Colonic mucosa (tissue), 4 donors: ENCODE results near the gene PAEP. TPM values are rescaled to one million over a fixed set of nuclear protein-coding genes. Genes with fewer than 3 reads are reported as not detected.
"Not testable (repeated sequence)": the region's sequence is repeated elsewhere in the genome, so short reads cannot be mapped to it uniquely, and the experiment has no call there.

Experiments
- DNase-seq: peaks from one replicate; pipeline ENCODE4 v3.0.0-alpha.2; 2020
- H3K27ac ChIP-seq: fragments of 200-600 bp; one replicate; pipeline ENCODE4 v1.8.0; 2021
- H3K27me3 ChIP-seq: fragments of 200-600 bp; one replicate; pipeline ENCODE4 v1.8.0; 2021
- H3K36me3 ChIP-seq: fragments of 200-600 bp; one replicate; pipeline ENCODE4 v1.8.0; 2021
- H3K4me1 ChIP-seq: fragments of 200-600 bp; one replicate; pipeline ENCODE4 v1.8.0; 2021; ENCODE audit warnings: mild to moderate bottlenecking
- H3K4me3 ChIP-seq: fragments of 200-600 bp; one replicate; pipeline ENCODE4 v1.8.0; 2021
- H3K9ac ChIP-seq, 2 donors: one replicate each; pipeline ENCODE4 v1.7.0; 2013; ENCODE audit warnings: control low read depth in 2 of 2, low read depth in 2 of 2, low read length in 2 of 2
- H3K9me3 ChIP-seq: fragments of 200-600 bp; one replicate; pipeline ENCODE4 v1.8.0; 2021
- intact Hi-C: fragments of 100-400 bp; cut with DNase I; formaldehyde crosslinking; loops from one replicate; pipeline ENCODE4 v1.14.1; 2022
- total RNA-seq, 2 donors: library from RNA; stranded (reverse); fragmentation: NEBNext Ultra II Directional in 1 of 2; extraction: Animal tissue kit (Norgen Biotek cat#: 25700) in 1 of 2; gene quantifications; one replicate each; pipeline ENCODE4 v1.2.1, GENCODE V29; 2021
- TF ChIP-seq, protein P1 (sequence below): fragments of 200-600 bp; IDR thresholded peaks from one replicate; pipeline ENCODE4 v1.8.0; 2022; ENCODE audit warnings: antibody characterized with exemption, mild to moderate bottlenecking
- donor health status: healthy.
- donor health status: DM: no; HTN: no; CAD: no.
- donor health status: DM: no; HTN: no; CAD: no.

Gene PAEP
- total RNA-seq, 2 donors from 2014 or later: not detected

DNA sequence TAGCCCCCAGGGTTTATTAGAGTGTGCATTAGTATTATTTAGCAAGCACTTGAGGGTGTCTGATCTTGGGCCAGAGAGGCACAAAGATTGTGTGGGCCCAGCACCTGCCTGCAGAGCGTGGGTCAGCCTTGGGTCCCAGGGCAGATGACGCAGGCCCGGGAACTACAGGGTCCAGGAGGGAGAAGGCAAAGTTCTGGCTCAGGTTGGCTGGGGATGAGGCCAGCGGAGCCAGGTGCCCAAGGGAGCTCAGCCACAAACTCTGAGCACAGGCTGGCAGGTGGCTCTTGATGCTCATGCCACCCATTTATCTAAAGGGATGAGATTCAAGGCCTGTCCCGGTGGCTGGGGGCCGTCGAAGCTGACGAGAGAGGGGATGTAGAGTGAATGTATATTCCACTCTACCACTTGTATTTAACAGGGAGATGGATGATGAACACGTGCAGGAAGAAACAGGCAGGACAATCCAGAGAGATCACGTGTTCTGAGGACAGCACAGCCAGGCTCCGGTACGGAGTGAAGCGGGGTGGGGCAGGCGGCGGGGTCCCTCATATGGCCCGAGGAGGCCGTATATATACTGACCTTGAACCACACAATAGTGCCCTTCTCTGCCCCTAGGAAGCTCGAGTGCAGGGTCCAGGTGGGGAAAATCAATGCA is 16.4 kb upstream of the PAEP start:
- H3K4me3 ChIP-seq: no peak overlapping the region
- TF ChIP-seq, protein P1, sequence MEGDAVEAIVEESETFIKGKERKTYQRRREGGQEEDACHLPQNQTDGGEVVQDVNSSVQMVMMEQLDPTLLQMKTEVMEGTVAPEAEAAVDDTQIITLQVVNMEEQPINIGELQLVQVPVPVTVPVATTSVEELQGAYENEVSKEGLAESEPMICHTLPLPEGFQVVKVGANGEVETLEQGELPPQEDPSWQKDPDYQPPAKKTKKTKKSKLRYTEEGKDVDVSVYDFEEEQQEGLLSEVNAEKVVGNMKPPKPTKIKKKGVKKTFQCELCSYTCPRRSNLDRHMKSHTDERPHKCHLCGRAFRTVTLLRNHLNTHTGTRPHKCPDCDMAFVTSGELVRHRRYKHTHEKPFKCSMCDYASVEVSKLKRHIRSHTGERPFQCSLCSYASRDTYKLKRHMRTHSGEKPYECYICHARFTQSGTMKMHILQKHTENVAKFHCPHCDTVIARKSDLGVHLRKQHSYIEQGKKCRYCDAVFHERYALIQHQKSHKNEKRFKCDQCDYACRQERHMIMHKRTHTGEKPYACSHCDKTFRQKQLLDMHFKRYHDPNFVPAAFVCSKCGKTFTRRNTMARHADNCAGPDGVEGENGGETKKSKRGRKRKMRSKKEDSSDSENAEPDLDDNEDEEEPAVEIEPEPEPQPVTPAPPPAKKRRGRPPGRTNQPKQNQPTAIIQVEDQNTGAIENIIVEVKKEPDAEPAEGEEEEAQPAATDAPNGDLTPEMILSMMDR: no peak
- H3K4me1 ChIP-seq: no peaks in the 10 kb centered on the region
- H3K27me3 ChIP-seq: no peaks in the 10 kb centered on the region
- intact Hi-C loops: no loop called here
- H3K36me3 ChIP-seq: no peaks in the 10 kb centered on the region
- no peak overlapping the region for H3K27ac ChIP-seq
- no peak overlapping the region for H3K9ac ChIP-seq
- DNase-seq: no peak
- H3K9me3 ChIP-seq: no peaks in the 10 kb centered on the region

DNA sequence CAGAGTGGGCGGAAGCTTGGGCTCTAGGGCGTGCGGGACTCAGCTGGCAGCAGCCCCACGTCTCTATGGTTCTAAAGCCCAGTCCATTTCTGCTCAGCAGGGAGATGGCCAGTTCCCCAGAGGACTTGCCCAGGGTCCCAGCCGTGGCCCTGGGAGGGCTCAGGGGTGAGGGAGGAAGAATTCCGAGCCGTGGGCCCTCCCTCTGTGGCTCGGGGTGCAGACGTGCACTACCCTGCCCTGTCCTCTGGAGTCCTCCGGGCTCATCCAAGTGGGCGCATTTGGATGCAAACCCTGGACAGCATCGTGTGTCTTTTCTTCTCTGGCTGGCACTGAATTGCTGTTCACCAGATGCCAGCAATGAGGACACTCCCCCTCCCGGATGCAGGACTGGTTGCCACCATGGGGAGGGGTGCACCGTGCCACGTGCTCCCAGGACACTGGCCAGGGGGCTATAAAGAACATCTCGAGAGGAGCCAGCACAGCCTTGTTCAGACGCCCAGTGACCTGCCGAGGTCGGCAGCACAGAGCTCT is 15.8 kb upstream of the PAEP start, which contains the start of gene OBP2A:
Gene OBP2A (plus strand): TSS at position 481 of the 531 bp plus-strand sequence. CDS start 55 bp downstream, outside the sequence.
- H3K27me3 ChIP-seq, DNase-seq, H3K9me3 ChIP-seq, H3K36me3 ChIP-seq, H3K4me1 ChIP-seq, H3K9ac ChIP-seq, H3K4me3 ChIP-seq, H3K27ac ChIP-seq, intact Hi-C loops: not testable (repeated sequence)

DNA sequence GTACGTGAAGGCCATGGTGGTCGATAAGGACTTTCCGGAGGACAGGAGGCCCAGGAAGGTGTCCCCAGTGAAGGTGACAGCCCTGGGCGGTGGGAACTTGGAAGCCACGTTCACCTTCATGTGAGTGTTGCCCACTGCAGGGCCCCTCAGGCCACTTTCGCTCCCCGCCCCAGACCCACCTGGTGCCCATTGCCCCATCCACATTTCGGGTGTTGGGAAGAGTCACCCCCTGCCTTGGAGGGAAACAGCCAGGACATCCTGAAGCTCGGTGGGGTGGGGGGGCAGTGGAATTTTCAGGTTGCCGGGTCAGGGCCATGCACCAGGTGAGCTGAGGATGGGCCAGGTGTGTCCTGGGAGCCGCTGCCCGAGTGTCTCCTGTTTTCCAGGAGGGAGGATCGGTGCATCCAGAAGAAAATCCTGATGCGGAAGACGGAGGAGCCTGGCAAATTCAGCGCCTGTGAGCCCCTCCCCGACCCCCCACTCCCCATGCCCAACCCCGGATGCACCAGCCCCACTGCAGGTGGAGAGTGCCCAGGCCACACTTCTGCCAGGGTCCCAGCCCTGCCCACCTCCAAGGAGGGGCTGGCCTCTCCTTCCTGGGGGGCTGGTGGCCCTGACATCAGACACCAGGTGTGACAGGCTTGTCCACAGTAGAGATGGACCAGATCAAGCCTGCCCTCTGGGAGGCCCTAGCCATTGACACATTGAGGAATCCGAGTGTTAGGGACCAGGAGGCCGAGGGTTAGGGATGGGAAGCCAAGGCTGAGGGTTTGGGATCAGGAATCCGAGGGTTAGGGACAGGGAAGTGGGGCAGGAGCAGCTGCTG is 14.6 kb upstream of the PAEP start:
- H3K27me3 ChIP-seq, H3K4me3 ChIP-seq, H3K9me3 ChIP-seq, H3K9ac ChIP-seq, H3K27ac ChIP-seq, H3K36me3 ChIP-seq, H3K4me1 ChIP-seq, DNase-seq, intact Hi-C loops: not testable (repeated sequence)

DNA sequence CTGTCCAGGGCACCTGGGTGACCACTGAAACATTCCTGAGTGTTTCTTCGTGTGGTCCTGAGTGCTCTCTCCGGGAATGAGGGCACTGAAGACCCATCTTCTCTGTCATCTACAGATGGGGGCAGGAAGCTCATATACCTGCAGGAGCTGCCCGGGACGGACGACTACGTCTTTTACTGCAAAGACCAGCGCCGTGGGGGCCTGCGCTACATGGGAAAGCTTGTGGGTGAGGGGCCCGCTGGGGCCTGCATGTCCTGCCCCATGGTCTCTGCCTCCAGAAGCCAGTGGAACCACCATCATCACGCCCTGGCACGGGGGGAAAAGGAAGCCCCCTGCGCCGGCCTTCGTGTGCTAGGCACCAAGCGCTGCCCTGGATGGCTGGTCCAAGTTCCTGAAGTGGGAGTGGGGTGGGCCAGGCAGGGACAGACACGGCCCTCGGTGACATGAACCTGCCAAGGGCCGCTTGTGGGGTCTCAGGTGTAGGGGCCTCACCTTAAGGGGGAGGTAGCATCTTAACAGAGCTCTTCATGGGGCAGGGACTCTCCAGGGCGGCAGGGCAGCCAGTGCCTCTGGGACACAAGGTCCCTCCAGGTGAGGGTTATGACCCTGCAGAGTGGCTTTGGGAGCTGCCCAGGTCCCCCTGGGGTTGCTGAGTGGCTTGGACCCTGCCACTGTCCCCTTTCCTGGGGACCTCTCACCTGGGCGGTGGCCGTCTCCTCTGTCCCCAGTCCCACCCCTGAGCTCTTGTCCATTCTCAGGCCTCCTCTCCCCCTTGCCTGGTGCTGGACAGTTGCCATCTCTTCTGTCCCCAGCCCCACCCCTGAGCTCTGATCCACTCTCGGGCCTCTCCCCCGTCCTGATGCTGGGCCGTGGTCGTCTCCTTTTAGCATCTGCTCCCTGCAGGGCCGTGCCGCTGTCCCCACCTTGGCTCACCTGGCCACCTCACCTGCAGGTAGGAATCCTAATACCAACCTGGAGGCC is 13.5 kb upstream of the PAEP start:
- no peaks in the 10 kb centered on the region for H3K27me3 ChIP-seq
- no peak overlapping the region for H3K27ac ChIP-seq
- no peak overlapping the region for H3K9ac ChIP-seq
- TF ChIP-seq, protein P1: no peak
- H3K4me3 ChIP-seq: no peak overlapping the region
- intact Hi-C loops: no loop called here
- no peak for DNase-seq
- H3K4me1 ChIP-seq: no peaks in the 10 kb centered on the region
- no peaks in the 10 kb centered on the region for H3K36me3 ChIP-seq
- H3K9me3 ChIP-seq: no peaks in the 10 kb centered on the region

DNA sequence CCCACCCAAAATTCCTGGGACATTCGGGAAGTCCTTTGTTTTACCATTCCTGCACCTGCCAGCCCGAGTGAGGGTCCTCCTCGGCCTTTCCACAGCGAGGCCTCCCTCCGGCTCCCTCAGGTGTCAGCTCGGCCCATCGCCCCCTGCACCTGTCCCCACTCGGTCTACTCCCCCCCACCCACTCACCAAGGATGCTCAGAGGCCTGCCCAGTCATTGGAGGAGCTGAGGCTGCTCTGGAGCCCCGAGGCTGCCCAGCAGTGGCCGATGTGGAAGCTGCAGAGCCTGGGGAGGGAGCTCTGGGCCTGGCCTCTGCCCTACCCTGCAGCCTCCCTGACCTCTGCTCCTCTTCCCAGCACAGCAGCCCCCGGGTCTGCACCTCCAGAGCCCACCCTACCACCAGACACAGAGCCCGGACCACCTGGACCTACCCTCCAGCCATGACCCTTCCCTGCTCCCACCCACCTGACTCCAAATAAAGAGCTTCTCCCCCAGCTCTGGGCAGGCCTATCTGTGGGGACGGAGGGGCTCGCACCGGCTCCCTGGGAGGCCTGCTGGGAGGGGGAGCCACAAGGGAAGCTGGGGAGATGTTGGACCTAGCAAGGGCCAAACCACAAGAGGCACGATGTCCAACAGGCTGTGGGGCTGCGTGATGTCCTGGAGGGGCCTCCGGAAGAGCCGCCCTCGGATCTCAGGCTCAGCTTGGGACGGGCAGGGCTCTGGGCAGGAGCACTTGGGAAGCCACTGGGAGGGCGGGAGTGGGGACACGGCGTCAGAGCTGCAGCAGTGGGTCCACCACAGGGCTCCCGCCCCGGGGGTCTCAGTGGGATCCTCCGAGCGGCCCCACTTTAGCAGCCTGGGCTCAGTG is 11.8 kb upstream of the PAEP start:
- H3K27ac ChIP-seq, H3K27me3 ChIP-seq, H3K4me3 ChIP-seq, H3K36me3 ChIP-seq, H3K4me1 ChIP-seq, H3K9me3 ChIP-seq, DNase-seq, intact Hi-C loops, H3K9ac ChIP-seq: not testable (repeated sequence)

DNA sequence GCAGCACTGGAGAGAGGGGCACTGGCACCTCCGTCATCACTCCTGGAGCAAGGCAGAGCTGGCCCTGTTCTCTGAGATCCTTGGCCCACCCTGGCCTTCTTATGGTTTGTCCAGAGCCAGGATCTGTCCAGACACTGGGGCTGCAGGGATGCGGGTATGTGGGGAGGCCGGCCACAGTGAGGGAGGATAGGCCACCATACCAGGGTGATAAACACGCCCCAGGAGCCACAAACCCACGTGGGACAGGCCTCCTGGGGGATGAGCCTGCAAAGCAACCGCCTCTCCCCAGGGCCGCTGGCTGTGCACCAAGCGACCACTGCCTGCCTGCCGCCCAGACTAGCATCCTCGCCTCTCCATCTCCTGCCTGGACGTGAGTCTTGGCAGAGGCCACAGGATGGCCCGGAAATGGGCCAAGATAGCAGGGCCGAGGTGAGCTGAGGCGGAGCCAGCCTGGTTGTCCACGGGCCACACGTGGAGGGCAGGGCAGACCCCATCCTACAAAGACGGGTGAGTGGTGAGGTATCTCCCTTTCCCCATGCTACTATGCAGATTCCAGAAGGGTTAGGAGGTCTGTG is 11.1 kb upstream of the PAEP start:
- Histone ChIP-seq H3K9ac (no peak overlapping the region), H3K4me1 (no peaks in the 10 kb centered on the region), H3K27me3 (no peaks in the 10 kb centered on the region), H3K27ac (no peak overlapping the region), H3K36me3 (no peaks in the 10 kb centered on the region), H3K9me3 (no peaks in the 10 kb centered on the region), H3K4me3 (no peak overlapping the region)
- TF ChIP-seq, protein P1: no peak
- intact Hi-C loops: no loop called here
- no peak for DNase-seq
